GM12891 (cell line): ENCODE results near the gene PRKAG1.

Experiments
- DNase-seq: peaks from one replicate; pipeline ENCODE4 v3.0.0; 2011; ENCODE audit warnings: low spot score; ENCODE audit not compliant: insufficient read length
- FAIRE-seq: peaks from 2 replicates; lab custom pipeline; 2011; peaks lifted over from hg19 to GRCh38; lab: Jason Lieb, UNC
- PAX5 ChIP-seq: IDR thresholded peaks from 2 replicates; pipeline ENCODE4 v1.6.1; 2011; ENCODE audit warnings: low read length, moderate library complexity, mild to moderate bottlenecking; ENCODE audit not compliant: insufficient read depth, severe bottlenecking
- POLR2A ChIP-seq: IDR thresholded peaks from 2 replicates; pipeline ENCODE4 v1.6.1; 2011; ENCODE audit warnings: low read depth, low read length, control low read depth
- POLR2AphosphoS5 ChIP-seq: IDR thresholded peaks from 2 replicates; pipeline ENCODE4 v1.6.1; 2011; ENCODE audit warnings: low read depth, low read length, control low read depth
- POU2F2 ChIP-seq: IDR thresholded peaks from 2 replicates; pipeline ENCODE4 v1.6.1; 2011; ENCODE audit warnings: low read depth, mild to moderate bottlenecking, control low read depth, low read length, moderate library complexity
- SPI1 ChIP-seq: IDR thresholded peaks from 2 replicates; pipeline ENCODE4 v1.6.1; 2011; ENCODE audit warnings: low read depth, low read length, control low read depth
- TAF1 ChIP-seq: IDR thresholded peaks from 2 replicates; pipeline ENCODE4 v1.6.1; 2011; ENCODE audit warnings: low read depth, low read length, control low read depth

PRKAG1 gene

GRCh38 chr12:48957141-48958048 lies 61.2 kb downstream of the PRKAG1 start, which contains the start of gene ARF3:
Gene ARF3 (minus strand): TSS chr12:48957487. CDS start chr12:48941095, 16,392 bp downstream.
- TF ChIP-seq PAX5 = no peak
- peak; percentile 62; the same call in 1 of the 2 replicates for TF ChIP-seq TAF1
- TF ChIP-seq POLR2AphosphoS5 = peak; percentile 71; the same call in 1 of the 2 replicates
- peak; percentile 8; the same call in 1 of the 2 replicates for TF ChIP-seq POU2F2
- peak; percentile 78 for TF ChIP-seq POLR2A
- no peak for TF ChIP-seq SPI1
- DNase-seq = peak; percentile 97
- FAIRE-seq = peak; percentile 90

DNA sequence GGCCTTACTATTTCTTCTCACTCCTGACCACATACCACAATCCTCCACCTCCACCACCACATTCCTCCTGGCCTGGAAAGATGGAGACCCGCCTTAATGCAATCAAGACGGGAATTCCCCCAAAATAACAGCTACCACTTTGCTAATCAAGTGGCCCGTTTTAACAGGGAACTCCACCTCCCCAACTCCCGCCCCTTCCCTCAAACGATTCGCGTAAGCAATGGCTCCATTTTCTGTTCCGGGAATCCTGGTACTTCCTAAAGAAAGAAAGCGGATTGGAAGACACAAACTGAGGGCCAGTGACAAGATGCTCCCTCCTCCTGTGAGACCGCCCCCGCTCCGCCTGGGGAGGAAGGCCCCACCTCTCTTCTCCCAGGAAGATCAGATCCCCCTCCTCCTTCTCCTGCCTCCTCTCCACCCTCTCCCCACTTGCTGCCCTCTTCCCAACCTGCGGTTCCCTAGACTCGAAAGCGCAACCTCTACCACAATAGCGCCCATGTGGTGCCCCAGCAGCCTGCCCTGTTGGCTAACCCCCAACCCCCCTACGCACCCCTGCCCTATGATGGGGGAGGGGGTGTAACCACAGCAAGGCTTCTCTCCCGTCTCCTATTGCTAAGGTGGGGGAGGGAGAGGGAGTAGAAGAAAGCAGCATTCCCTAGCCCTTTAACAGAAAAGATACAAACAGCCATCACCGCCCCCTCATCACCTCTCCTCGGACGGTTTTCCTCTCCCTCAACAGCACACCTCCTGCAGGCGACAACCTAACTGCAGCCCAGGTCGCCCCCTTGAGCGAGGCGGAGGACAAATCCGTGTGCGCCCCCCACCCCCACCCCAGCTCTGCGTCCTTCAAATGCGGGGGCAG lies 62.1 kb downstream of the PRKAG1 start:
- DNase-seq (no peak), FAIRE-seq (peak; percentile 43)
- TF ChIP-seq SPI1 = no peak
- no peak for TF ChIP-seq PAX5
- no peak for TF ChIP-seq POLR2A
- TF ChIP-seq POLR2AphosphoS5 = no peak
- no peak for TF ChIP-seq POU2F2
- no peak for TF ChIP-seq TAF1

GRCh38 chr12:48954841-48955501 lies 63.6 kb downstream of the PRKAG1 start:
- TF ChIP-seq POLR2AphosphoS5 (no peak), SPI1 (peak; percentile 69)
- FAIRE-seq = no peak
- no peak for DNase-seq

DNA sequence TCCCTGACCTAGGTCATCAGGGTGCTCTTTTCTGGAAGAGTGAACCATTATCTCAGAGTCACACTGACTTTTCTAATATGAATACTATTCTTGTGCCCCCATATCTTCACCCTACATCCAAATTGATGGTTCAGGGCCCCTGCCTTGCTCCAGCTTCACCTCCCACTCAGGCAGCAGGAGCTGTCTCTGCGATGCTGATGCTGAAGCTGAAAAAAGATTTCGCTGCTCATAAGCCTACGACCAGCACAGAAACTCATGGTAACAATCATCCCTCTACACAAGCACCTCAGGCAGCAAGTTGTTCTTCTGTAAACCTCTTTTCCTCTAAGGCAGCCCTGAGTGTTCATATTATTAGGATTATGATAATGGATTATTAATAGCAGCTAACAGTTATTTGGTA lies 64.5 kb downstream of the PRKAG1 start:
- no peak for TF ChIP-seq TAF1
- TF ChIP-seq PAX5 = no peak
- no peak for TF ChIP-seq POLR2A
- no peak for TF ChIP-seq POLR2AphosphoS5
- DNase-seq (no peak), FAIRE-seq (no peak)

- DNase-seq = no peak
- no peak for FAIRE-seq
- TF ChIP-seq POU2F2 (no peak), TAF1 (no peak), POLR2A (no peak), POLR2AphosphoS5 (no peak), SPI1 (no peak), PAX5 (no peak)
Observed at GRCh38 chr12:48952691-48953090, 65.9 kb downstream of the PRKAG1 start.
